ENCODE data around the gene C5orf46. TPM values are rescaled to one million over a fixed set of nuclear protein-coding genes. Genes with fewer than 3 reads are reported as not detected.
"Not testable (repeated sequence)": the region's sequence is repeated elsewhere in the genome, so short reads cannot be mapped to it uniquely, and the experiment has no call there.

The C5orf46 gene
- total and polyA plus RNA-seq, 2 donors (not counting 3 experiments of a cell fraction or from before 2014, with no cell fraction given) = 0.66 TPM; not detected in 1

- dilution Hi-C loops (cut with MboI; ENCODE audit: extremely low pct_ligation_motif_present, low sequenced_read_pairs) (no loop called here), intact Hi-C loops (cut with micrococcal nuclease) (loop anchor here (1.0 to 5.0 kb wide), 7 partner anchors 57 to 781 kb away; no protein-coding TSS in a partner anchor)
- Histone ChIP-seq H3K9me3 (replicated peaks; ENCODE audit: control insufficient read depth, insufficient read depth, low read length) (no peaks in the 10 kb centered on the region), H3K36me3 (ENCODE audit: control insufficient read depth in 2 of 2, extremely low read depth in 1 of 2, insufficient read depth in 2 of 2, low read length in 2 of 2) (no peaks in the 10 kb centered on the region), H3K4me2 (ENCODE audit: insufficient read depth, low read length) (no peak overlapping the region), H4K20me1 (replicated peaks; ENCODE audit: control insufficient read depth, extremely low read depth, insufficient read depth, low read length) (no peaks in the 10 kb centered on the region), H3K27ac (ENCODE audit: insufficient read depth, low read depth, low read length) (no peak overlapping the region), H3K4me1 (ENCODE audit: control insufficient read depth, extremely low read depth, insufficient read depth, low read length) (no peaks in the 10 kb centered on the region), H3K79me2 (ENCODE audit: control insufficient read depth, insufficient read depth, low read length) (no peaks in the 10 kb centered on the region), H3K9ac (replicated peaks; ENCODE audit: extremely low read depth, insufficient read depth, low read length) (no peak overlapping the region), H3K27me3 (ENCODE audit: control insufficient read depth in 2 of 2, insufficient read depth in 2 of 2, low read length in 2 of 2) (no peaks in the 10 kb centered on the region), H2AFZ (ENCODE audit: low read depth, low read length) (no peak overlapping the region), H3K4me3 (replicated peaks in 1 of 3; ENCODE audit: insufficient read depth in 1 of 3, low read depth in 1 of 3, low read length in 3 of 3) (no peak overlapping the region), H3K9me1 (replicated peaks; ENCODE audit: control insufficient read depth, extremely low read depth, insufficient read depth, low read length) (no peaks in the 10 kb centered on the region)
- peak; percentile 63 for DNase-seq (ENCODE audit: low read depth, low spot score)
- CTCF ChIA-PET = interaction anchor here (0.7 to 2.5 kb wide), 23 partner anchors 10 to 781 kb away, joined by 3 to 27 read pairs (median 5); no protein-coding TSS in a partner anchor
- peak; percentile 91 for FAIRE-seq
- no TSS peak for BruUV-seq (replicated peaks)
- TF ChIP-seq POLR2A (IDR thresholded peaks at IDR 0.05; ENCODE audit: low read depth, low read length) (no peak), CTCF (IDR thresholded peaks at IDR 0.05; ENCODE audit: extremely low read depth in 1 of 2, insufficient read depth in 1 of 2, low read depth in 1 of 2, low read length in 2 of 2) (peak; percentile 40)
- POLR2A ChIA-PET = no interaction called here
These were observed 43.6 kb upstream of the C5orf46 start for GRCh38 chr5:147949711-147950573.

GRCh38 chr5:147946658-147947274 lies 40.4 kb upstream of the C5orf46 start:
- CTCF ChIA-PET = interaction anchor here (1.8 to 2.0 kb wide), 2 partner anchors 89 to 784 kb away, joined by 7 to 8 read pairs; no protein-coding TSS in a partner anchor
- POLR2A ChIA-PET; H3K9me1 ChIP-seq (replicated peaks; ENCODE audit: control insufficient read depth, extremely low read depth, insufficient read depth, low read length); BruUV-seq (replicated peaks); H3K4me1 ChIP-seq (ENCODE audit: control insufficient read depth, extremely low read depth, insufficient read depth, low read length); dilution Hi-C loops (cut with MboI; ENCODE audit: extremely low pct_ligation_motif_present, low sequenced_read_pairs); H3K27ac ChIP-seq (ENCODE audit: insufficient read depth, low read depth, low read length); H3K27me3 ChIP-seq (ENCODE audit: control insufficient read depth in 2 of 2, insufficient read depth in 2 of 2, low read length in 2 of 2); FAIRE-seq; H3K9me3 ChIP-seq (replicated peaks; ENCODE audit: control insufficient read depth, insufficient read depth, low read length); H3K4me3 ChIP-seq (replicated peaks in 1 of 3; ENCODE audit: insufficient read depth in 1 of 3, low read depth in 1 of 3, low read length in 3 of 3); H3K79me2 ChIP-seq (ENCODE audit: control insufficient read depth, insufficient read depth, low read length); H3K4me2 ChIP-seq (ENCODE audit: insufficient read depth, low read length); H3K9ac ChIP-seq (replicated peaks; ENCODE audit: extremely low read depth, insufficient read depth, low read length); DNase-seq (ENCODE audit: low read depth, low spot score); H2AFZ ChIP-seq (ENCODE audit: low read depth, low read length); H4K20me1 ChIP-seq (replicated peaks; ENCODE audit: control insufficient read depth, extremely low read depth, insufficient read depth, low read length); H3K36me3 ChIP-seq (ENCODE audit: control insufficient read depth in 2 of 2, extremely low read depth in 1 of 2, insufficient read depth in 2 of 2, low read length in 2 of 2): not testable (repeated sequence)
- intact Hi-C loops (cut with micrococcal nuclease) = loop anchor here (5.0 kb wide), 1 partner anchor 496 kb away; no protein-coding TSS in a partner anchor

Data from endothelial cell of umbilical vein (primary cell).